A549 (cell line): Measurements from ENCODE around the gene NAT10.

Source experiments
- BCL3 ChIP-seq: fragments of >200 bp; sonication (Bioruptor Twin); formaldehyde crosslinking; IDR thresholded peaks from 3 replicates; pipeline ENCODE4 v1.6.1; 2016
- CTCF ChIP-seq: fragments of >200 bp; sonication (Bioruptor Twin); formaldehyde crosslinking; IDR thresholded peaks from 3 replicates; pipeline ENCODE4 v1.5.1; 2016
- ELK1 ChIP-seq: fragments of 150-350 bp; IDR thresholded peaks from 2 replicates; pipeline ENCODE4 v1.6.1; 2014; ENCODE audit warnings: low read depth, mild to moderate bottlenecking, low read length
- EP300 ChIP-seq, 2 experiments: fragments of >200 bp; sonication (Bioruptor Twin); formaldehyde crosslinking; IDR thresholded peaks; 2 replicates in 1 of 2; 3 replicates in 1 of 2; pipeline ENCODE4 v1.6.1; 2016 to 2017
- HEYL ChIP-seq: fragments of 250-450 bp; sonication (Bioruptor Pico); IDR thresholded peaks from 2 replicates; pipeline ENCODE4 v1.8.0; 2021; ENCODE audit warnings: mild to moderate bottlenecking, moderate library complexity
- MAX ChIP-seq: IDR thresholded peaks from 2 replicates; pipeline ENCODE4 v1.6.1; 2012
- POLR2A ChIP-seq: IDR thresholded peaks from 2 replicates; pipeline ENCODE4 v1.6.1; 2012; ENCODE audit warnings: mild to moderate bottlenecking, low read length
- POLR2AphosphoS2 ChIP-seq: conservative IDR thresholded peaks from 2 replicates; pipeline ENCODE4 v1.6.1; 2012; ENCODE audit warnings: low read length, improper control_type of control experiment, inconsistent platforms
- RAD21 ChIP-seq, 2 experiments: fragments of >200 bp in 1 of 2; sonication (Bioruptor Twin) in 1 of 2; formaldehyde crosslinking in 1 of 2; IDR thresholded peaks in 1 of 2; conservative IDR thresholded peaks in 1 of 2; 2 replicates in 1 of 2; 3 replicates in 1 of 2; pipeline ENCODE4 v1.6.1; 2012 to 2018; ENCODE audit warnings: inconsistent platforms in 1 of 2
- RARB ChIP-seq: fragments of 250-450 bp; sonication (Bioruptor Pico); IDR thresholded peaks from 2 replicates; pipeline ENCODE4 v1.8.0; 2021; ENCODE audit warnings: mild to moderate bottlenecking, moderate library complexity
- REST ChIP-seq: fragments of 200-600 bp; sonication (generic); IDR thresholded peaks from 2 replicates; pipeline ENCODE4 v1.6.1; 2016; ENCODE audit warnings: antibody characterized with exemption, mild to moderate bottlenecking, moderate library complexity
- SREBF2 ChIP-seq: fragments of 450-650 bp; IDR thresholded peaks from 2 replicates; pipeline ENCODE4 v1.6.1; 2014; ENCODE audit warnings: mild to moderate bottlenecking, moderate library complexity
- TP53 ChIP-seq: fragments of 250-450 bp; sonication (Bioruptor Pico); IDR thresholded peaks from 2 replicates; pipeline ENCODE4 v1.5.0; 2021; ENCODE audit warnings: mild to moderate bottlenecking, moderate library complexity
- USF2 ChIP-seq: fragments of 450-650 bp; IDR thresholded peaks from 2 replicates; pipeline ENCODE4 v1.6.1; 2014; ENCODE audit warnings: antibody characterized with exemption

- TF ChIP-seq HEYL (no peak), CTCF (no peak), MAX (no peak), ELK1 (no peak), EP300 (IDR thresholded peaks at IDR 0.05) (no peak), RARB (no peak), POLR2A (no peak), POLR2AphosphoS2 (no peak), SREBF2 (no peak), REST (no peak), USF2 (no peak), TP53 (CRISPR knock-in tag) (no peak), RAD21 (conservative IDR thresholded peaks at IDR 0.05 in 1 of 2, IDR thresholded peaks at IDR 0.05 in 1 of 2) (no peak), BCL3 (no peak)
Measured at GRCh38 chr11:34146411-34146810, 41.0 kb downstream of the NAT10 start.
